ENCODE results near the gene CLTC. TPM values are rescaled to one million over a fixed set of nuclear protein-coding genes. Genes with fewer than 3 reads are reported as not detected.

Gene CLTC
- total and polyA plus RNA-seq, 2 of the 8 experiments (the other 6 are each of a cell fraction or from before 2014, with no cell fraction given) = 175 to 283 TPM

DNA sequence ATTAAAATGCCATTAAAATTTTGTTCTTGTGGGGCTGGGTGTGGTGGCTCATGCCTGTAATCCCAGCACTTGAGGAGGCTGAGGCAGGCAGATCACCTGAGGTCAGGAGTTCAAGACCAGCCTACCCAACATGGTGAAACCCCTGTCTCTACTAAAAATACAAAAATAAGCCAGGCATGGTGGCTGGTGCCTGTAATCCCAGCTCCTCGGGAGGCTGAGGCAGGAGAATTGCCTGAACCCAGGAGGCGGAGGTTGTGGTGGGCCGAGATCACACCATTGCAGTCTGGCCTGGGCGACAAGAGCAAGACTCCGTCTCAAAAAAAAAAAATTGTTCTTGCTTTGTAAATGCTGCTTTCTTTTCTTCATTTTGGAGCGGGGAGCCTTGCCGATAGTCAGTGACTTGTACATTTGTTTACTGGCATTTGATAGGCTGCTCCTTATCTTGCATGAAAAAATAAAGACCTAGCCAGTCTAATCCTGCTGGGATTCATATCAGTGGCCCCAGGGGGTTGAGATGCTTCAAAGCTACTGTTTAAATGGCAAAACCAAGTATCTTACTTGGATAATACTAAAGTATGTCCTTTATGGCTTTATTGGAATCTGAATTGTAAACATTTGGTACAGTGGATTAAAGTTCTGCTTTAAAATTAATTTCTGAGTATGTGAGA lies 3.3 kb upstream of the CLTC start (continued):
- TF ChIP-seq, protein P1, sequence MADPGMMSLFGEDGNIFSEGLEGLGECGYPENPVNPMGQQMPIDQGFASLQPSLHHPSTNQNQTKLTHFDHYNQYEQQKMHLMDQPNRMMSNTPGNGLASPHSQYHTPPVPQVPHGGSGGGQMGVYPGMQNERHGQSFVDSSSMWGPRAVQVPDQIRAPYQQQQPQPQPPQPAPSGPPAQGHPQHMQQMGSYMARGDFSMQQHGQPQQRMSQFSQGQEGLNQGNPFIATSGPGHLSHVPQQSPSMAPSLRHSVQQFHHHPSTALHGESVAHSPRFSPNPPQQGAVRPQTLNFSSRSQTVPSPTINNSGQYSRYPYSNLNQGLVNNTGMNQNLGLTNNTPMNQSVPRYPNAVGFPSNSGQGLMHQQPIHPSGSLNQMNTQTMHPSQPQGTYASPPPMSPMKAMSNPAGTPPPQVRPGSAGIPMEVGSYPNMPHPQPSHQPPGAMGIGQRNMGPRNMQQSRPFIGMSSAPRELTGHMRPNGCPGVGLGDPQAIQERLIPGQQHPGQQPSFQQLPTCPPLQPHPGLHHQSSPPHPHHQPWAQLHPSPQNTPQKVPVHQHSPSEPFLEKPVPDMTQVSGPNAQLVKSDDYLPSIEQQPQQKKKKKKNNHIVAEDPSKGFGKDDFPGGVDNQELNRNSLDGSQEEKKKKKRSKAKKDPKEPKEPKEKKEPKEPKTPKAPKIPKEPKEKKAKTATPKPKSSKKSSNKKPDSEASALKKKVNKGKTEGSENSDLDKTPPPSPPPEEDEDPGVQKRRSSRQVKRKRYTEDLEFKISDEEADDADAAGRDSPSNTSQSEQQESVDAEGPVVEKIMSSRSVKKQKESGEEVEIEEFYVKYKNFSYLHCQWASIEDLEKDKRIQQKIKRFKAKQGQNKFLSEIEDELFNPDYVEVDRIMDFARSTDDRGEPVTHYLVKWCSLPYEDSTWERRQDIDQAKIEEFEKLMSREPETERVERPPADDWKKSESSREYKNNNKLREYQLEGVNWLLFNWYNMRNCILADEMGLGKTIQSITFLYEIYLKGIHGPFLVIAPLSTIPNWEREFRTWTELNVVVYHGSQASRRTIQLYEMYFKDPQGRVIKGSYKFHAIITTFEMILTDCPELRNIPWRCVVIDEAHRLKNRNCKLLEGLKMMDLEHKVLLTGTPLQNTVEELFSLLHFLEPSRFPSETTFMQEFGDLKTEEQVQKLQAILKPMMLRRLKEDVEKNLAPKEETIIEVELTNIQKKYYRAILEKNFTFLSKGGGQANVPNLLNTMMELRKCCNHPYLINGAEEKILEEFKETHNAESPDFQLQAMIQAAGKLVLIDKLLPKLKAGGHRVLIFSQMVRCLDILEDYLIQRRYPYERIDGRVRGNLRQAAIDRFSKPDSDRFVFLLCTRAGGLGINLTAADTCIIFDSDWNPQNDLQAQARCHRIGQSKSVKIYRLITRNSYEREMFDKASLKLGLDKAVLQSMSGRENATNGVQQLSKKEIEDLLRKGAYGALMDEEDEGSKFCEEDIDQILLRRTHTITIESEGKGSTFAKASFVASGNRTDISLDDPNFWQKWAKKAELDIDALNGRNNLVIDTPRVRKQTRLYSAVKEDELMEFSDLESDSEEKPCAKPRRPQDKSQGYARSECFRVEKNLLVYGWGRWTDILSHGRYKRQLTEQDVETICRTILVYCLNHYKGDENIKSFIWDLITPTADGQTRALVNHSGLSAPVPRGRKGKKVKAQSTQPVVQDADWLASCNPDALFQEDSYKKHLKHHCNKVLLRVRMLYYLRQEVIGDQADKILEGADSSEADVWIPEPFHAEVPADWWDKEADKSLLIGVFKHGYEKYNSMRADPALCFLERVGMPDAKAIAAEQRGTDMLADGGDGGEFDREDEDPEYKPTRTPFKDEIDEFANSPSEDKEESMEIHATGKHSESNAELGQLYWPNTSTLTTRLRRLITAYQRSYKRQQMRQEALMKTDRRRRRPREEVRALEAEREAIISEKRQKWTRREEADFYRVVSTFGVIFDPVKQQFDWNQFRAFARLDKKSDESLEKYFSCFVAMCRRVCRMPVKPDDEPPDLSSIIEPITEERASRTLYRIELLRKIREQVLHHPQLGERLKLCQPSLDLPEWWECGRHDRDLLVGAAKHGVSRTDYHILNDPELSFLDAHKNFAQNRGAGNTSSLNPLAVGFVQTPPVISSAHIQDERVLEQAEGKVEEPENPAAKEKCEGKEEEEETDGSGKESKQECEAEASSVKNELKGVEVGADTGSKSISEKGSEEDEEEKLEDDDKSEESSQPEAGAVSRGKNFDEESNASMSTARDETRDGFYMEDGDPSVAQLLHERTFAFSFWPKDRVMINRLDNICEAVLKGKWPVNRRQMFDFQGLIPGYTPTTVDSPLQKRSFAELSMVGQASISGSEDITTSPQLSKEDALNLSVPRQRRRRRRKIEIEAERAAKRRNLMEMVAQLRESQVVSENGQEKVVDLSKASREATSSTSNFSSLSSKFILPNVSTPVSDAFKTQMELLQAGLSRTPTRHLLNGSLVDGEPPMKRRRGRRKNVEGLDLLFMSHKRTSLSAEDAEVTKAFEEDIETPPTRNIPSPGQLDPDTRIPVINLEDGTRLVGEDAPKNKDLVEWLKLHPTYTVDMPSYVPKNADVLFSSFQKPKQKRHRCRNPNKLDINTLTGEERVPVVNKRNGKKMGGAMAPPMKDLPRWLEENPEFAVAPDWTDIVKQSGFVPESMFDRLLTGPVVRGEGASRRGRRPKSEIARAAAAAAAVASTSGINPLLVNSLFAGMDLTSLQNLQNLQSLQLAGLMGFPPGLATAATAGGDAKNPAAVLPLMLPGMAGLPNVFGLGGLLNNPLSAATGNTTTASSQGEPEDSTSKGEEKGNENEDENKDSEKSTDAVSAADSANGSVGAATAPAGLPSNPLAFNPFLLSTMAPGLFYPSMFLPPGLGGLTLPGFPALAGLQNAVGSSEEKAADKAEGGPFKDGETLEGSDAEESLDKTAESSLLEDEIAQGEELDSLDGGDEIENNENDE (IDR thresholded peaks at IDR 0.05; ENCODE audit: insufficient replicate concordance, low read length) = no peak
- no peak for TF ChIP-seq SP2 (IDR thresholded peaks at IDR 0.05; ENCODE audit: low read length)
- no peak for TF ChIP-seq YY1 (IDR thresholded peaks at IDR 0.05; ENCODE audit: low read depth, low read length)
- TF ChIP-seq TAF7 (optimal IDR thresholded peaks at IDR 0.05; ENCODE audit: borderline replicate concordance, low read depth, low read length) = no peak

Data from H1 (cell line).